LNCAP (cell line): Measurements from ENCODE around the gene SLA2.

Source experiments
- TF ChIP-seq, protein P1 (sequence below): fragments of 450-650 bp; IDR thresholded peaks from 2 replicates; pipeline ENCODE4 v1.5.1; 2017; ENCODE audit warnings: mild to moderate bottlenecking

The SLA2 gene

DNA sequence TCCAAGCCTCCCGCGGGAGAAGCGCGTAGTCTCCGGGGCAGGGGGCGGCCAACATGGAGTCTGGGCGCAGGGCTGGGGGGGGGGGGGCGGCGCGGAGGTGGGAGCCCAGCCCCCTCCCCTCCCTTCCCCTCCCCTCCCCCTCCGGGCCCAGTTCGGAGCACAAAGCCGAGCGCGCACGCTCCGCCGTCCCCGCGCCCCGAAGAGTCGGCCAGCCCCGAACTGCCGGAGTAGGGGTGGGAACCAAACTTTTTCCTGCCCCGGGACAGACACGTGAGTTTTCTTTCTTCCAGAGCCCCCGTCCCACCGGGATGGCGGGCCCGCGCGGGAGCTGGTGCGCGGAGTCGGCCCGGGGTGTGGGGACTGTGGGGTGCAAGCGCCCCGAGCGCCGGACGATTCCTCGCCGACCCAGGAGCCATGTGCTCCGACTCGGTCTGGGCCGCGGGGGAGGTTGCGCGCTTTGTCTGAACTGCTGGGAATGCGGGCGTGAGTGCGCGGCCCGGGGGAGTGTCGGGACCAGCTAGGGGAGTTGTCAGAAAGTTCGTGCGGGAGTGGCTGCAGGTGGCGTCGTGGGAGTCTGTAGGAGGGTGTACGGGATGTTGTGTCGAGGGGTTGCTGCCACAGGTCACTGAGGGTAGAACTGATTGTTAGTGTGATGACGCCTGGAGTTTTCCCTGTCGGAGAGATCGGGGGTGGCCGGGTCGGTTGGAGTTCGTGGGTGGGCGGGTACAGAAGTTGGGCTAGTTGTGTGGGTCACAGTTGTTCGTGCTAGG lies 71.4 kb downstream of the SLA2 start:
- TF ChIP-seq, protein P1, sequence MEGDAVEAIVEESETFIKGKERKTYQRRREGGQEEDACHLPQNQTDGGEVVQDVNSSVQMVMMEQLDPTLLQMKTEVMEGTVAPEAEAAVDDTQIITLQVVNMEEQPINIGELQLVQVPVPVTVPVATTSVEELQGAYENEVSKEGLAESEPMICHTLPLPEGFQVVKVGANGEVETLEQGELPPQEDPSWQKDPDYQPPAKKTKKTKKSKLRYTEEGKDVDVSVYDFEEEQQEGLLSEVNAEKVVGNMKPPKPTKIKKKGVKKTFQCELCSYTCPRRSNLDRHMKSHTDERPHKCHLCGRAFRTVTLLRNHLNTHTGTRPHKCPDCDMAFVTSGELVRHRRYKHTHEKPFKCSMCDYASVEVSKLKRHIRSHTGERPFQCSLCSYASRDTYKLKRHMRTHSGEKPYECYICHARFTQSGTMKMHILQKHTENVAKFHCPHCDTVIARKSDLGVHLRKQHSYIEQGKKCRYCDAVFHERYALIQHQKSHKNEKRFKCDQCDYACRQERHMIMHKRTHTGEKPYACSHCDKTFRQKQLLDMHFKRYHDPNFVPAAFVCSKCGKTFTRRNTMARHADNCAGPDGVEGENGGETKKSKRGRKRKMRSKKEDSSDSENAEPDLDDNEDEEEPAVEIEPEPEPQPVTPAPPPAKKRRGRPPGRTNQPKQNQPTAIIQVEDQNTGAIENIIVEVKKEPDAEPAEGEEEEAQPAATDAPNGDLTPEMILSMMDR = no peak

DNA sequence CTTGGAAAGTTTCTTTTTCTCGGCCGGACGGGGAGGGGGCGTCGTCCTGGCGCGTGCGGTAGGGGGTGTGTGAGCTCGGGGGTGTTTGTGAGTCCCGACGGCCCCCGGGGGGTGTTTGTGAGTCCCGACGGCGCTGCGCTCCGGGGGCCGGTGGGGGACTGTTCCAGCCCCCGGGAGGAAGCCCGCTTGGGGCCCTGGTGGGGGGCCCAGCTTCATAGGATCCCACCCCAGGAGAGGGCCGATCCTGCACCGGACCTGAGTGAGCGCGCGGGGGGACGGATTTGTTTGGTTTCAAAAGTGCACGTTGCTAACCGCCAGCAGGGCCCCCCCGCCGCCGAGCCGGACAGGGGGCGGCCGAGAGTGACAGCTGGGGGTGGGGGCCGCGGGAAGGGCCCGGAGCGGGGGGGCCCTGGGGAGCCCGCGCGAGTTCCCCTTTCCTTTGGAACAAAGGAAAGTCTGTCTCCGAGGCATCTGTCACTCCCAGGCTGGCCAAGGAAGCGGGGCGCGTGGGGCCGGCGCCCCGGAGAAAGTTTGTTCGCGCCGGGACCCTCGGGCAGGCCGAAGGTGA lies 72.1 kb downstream of the SLA2 start:
- TF ChIP-seq, protein P1 = no peak

DNA sequence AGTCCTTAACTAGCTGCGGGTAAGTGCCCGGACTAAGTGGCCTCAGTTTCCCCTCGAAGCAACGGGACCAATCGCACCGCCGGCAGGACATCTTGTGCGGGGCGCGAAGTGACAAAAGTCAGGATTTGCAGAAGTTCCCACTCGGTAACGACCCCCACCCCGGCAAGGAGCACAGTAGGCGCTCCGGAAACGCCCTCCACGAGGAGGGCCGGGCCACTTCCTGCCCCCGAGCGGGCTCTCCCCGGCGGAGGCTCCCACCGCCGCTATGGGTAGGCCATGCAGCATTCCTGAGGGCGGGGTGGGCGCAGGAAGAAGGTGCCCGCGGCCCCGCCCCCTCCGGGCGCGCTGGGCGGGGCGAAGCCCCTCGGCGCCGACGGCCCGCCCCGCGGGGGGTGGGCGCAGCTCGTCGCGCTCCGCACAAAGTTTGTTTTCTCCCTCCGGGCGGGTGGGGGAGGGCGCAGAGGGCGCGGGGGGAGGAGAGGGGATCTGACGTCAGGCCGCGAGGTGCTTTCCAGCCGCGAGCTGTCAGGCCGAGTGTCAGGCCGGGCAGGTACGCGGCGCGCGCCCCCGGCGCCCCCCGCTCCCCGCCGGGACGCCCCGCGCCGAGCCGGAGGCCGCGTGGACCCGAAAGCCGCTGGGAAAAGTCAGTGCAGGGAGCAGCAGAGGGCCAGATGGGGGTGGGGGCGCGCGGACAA lies 72.7 kb downstream of the SLA2 start, which contains the start of gene TGIF2:
Gene TGIF2, plus strand, starts transcription at position 495 of the 695 bp plus-strand sequence. CDS start 5,178 bp downstream, outside the sequence.
- TF ChIP-seq, protein P1 = no peak

DNA sequence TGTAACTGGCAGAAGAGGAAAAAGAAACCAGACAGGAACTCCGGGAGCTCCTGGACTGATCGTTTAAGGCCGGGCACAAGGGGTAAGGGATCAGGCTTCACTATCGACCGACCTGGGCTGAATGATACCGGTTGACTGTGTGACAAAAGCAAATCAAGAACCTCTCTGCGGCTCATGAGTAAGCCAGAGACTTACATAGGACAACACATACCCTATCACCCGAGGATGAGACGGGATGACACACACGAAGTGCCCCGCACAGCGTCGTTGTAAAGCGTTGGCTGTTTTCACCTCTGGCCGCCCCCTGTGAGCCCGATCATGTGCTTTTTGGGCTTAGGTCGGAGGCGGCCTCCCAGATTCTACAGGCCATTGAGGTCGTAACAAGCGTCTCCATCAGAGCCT lies 73.3 kb downstream of the SLA2 start:
- TF ChIP-seq, protein P1 = no peak

DNA sequence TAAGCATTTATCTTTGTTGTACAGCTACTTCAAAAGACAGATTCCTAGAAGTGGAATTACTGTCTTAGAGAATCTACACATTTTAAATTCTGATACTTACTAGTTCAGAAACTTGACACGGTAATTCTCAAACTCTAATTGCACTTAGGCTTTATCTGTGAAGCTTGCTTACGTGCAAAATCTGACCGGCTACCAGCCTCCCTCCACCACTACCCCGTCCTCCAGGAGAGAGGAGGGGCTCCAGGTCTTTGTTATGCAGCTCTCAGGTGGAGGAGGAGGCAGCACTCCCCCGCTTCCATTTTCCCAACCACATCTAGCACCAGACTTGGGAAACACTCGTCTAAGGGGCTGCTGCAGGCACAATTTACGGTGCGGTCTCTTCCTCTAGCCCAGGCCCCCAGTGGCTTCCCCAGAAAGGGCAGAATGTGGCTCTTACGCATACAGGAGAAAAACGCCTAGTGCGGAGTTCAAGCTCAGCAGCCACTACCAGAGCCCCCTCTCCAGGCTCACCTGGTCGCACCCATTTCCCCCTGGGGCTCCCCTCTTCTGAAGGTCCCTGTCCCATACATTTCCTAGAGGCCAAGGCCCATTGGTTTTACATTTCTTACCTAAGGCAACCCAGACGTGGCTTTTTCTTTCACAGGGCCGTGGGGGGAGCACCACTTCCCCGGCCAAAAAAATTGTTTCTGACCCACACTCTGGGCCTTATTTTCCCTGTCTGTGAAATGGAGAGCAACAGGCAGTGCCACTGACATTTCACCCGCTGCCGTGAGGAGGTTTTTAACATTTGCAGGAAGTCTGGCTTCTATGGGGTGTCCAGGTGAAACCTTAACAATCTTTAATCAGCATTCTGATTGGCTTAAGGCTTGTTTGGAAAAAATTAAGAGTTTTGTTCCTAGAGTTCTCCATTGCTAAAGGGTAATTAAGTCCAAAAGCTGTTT lies 74.2 kb downstream of the SLA2 start:
- TF ChIP-seq, protein P1 = no peak

DNA sequence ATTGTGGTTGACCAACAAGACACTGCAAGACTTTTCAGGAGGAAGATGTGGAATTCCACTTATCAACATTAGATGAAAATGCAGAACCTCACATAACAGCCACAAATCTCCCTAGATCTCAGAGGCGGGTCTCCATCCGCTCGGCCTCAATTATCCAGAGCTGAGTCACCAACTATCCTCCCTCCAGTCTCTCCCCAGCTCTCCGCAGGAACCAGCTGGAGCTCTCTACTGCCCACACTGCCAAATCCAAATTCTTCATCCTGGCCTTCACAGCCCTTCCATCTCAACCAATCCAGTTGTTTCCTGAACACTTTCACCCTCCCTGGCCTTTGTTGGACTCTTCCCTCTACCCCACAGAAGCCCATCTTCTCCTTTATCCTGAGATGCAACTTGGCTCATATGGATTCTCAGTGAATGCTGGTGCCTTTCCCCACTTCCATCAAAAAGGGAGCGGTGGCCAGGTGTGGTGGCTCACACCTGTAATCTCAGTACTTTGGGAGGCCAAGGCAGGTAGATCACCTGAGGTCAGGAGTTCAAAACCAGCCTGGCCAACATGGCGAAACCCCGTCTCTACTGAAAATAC lies 76.1 kb downstream of the SLA2 start:
- TF ChIP-seq, protein P1 = no peak

DNA sequence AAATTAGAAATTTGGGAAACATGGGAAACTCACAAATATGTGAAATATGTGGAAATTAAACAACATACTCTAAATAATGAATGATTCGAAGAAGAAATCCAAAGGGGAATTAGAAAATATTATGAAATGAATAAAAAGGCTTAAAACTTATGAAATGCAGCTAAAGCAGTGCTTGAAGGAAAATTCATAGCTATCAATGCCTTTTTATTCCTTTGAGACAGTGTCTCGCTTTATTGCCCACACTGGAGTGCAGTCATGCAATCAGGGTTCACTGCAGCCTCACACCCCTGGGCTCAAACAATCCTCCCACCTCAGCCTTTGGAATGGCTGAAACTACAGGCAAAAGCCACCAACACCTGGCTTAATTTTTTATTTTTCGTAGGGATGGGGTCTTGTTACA lies 80.5 kb downstream of the SLA2 start:
- TF ChIP-seq, protein P1 = no peak
